PC-9 (cell line): ENCODE results near the gene SERPINB4. TPM values are rescaled to one million over a fixed set of nuclear protein-coding genes. Genes with fewer than 3 reads are reported as not detected.

Source experiments
- BruUV-seq: library from RNA; stranded (reverse); fragments of 400-500 nt; replicated peaks from 2 replicates; lab custom pipeline; 2021; lab: Mats Ljungman, UMichigan
- CTCF ChIA-PET: fragments of 300-600 bp; sonication (Branson Sonifier 250); formaldehyde crosslinking; loops from one replicate; lab custom pipeline; 2022; ENCODE audit warnings: antibody characterized with exemption; lab: Charles Lee
- POLR2A ChIA-PET: fragments of 300-600 bp; sonication (Branson Sonifier 250); formaldehyde crosslinking; loops from one replicate; lab custom pipeline; 2022; ENCODE audit warnings: antibody characterized with exemption; ENCODE audit not compliant: unreplicated experiment; lab: Charles Lee
- DNase-seq, 2 experiments: peaks; one replicate each; pipeline versions ENCODE4 v3.0.0 to v3.0.0-alpha.2; 2015 to 2022; ENCODE audit warnings: mixed read lengths in 1 of 2
- H2AFZ ChIP-seq: fragments of 200-600 bp; sonication (generic); 2 replicates; pipeline ENCODE4 v1.8.1; 2017; ENCODE audit warnings: antibody characterized with exemption
- H3F3A ChIP-seq: fragments of 200-600 bp; sonication (generic); 2 replicates; pipeline ENCODE4 v1.8.1; 2017; ENCODE audit warnings: antibody characterized with exemption, mild to moderate bottlenecking, low read depth; ENCODE audit not compliant: insufficient read depth
- H3K27ac ChIP-seq: fragments of 200-600 bp; sonication (generic); 2 replicates; pipeline ENCODE4 v1.6.1; 2016; ENCODE audit warnings: mixed run types
- H3K27me3 ChIP-seq: fragments of 200-600 bp; sonication (generic); 2 replicates; pipeline ENCODE4 v1.6.1; 2016; ENCODE audit warnings: low read depth, mixed run types; ENCODE audit not compliant: insufficient read depth
- H3K36me3 ChIP-seq: fragments of 200-600 bp; sonication (generic); 2 replicates; pipeline ENCODE4 v1.6.1; 2016; ENCODE audit warnings: low read depth, mixed run types
- H3K4me1 ChIP-seq: fragments of 200-600 bp; sonication (generic); replicated peaks from 2 replicates; pipeline ENCODE4 v1.6.1; 2016; ENCODE audit warnings: mixed run types; ENCODE audit not compliant: insufficient read depth
- H3K4me2 ChIP-seq: fragments of 200-600 bp; sonication (generic); 2 replicates; pipeline ENCODE4 v1.6.1; 2017; ENCODE audit warnings: mixed run types
- H3K4me3 ChIP-seq: fragments of 200-600 bp; sonication (generic); 2 replicates; pipeline ENCODE4 v1.6.1; 2016; ENCODE audit warnings: mixed run types
- H3K79me2 ChIP-seq: fragments of 200-600 bp; sonication (generic); 2 replicates; pipeline ENCODE4 v1.6.1; 2017; ENCODE audit warnings: low read depth, mixed run types
- H3K9me2 ChIP-seq: fragments of 200-600 bp; sonication (generic); 2 replicates; pipeline ENCODE4 v1.8.1; 2017; ENCODE audit warnings: mild to moderate bottlenecking; ENCODE audit not compliant: insufficient read depth
- H3K9me3 ChIP-seq: fragments of 200-600 bp; sonication (generic); 2 replicates; pipeline ENCODE4 v1.8.1; 2016; ENCODE audit warnings: low read depth; ENCODE audit not compliant: insufficient read depth
- H4K20me1 ChIP-seq: fragments of 200-600 bp; sonication (generic); 2 replicates; pipeline ENCODE4 v1.8.1; 2017; ENCODE audit not compliant: insufficient read depth
- CTCF ChIP-seq: fragments of 200-600 bp; sonication (generic); conservative IDR thresholded peaks from 2 replicates; pipeline ENCODE4 v1.6.1; 2017; ENCODE audit warnings: mixed run types, antibody characterized with exemption, mild to moderate bottlenecking, moderate library complexity
- EZH2 ChIP-seq: fragments of 200-600 bp; sonication (generic); IDR thresholded peaks from 2 replicates; pipeline ENCODE4 v1.8.0; 2017; ENCODE audit warnings: antibody characterized with exemption, low read depth
- intact Hi-C: fragments of 100-400 bp; cut with micrococcal nuclease; formaldehyde crosslinking; loops from one replicate; pipeline ENCODE4 v1.10.0; 2022; ENCODE audit not compliant: unreplicated experiment
- total RNA-seq: library from RNA; stranded (reverse); gene quantifications from 2 replicates; pipeline ENCODE4 v1.2.3, GENCODE V29; 2021

Gene SERPINB4
- total RNA-seq, 1 experiment from 2014 or later: not detected

GRCh38 chr18:63624863-63625262, 19.2 kb downstream of the SERPINB4 start:
- Histone ChIP-seq H4K20me1 (no peaks in the 10 kb centered on the region), H2AFZ (no peak overlapping the region), H3F3A (no peaks in the 10 kb centered on the region), H3K27ac (no peak overlapping the region), H3K9me3 (peaks cover 11% of the 10 kb centered on the region; the same call in 1 of the 2 replicates), H3K4me2 (no peak overlapping the region), H3K27me3 (no peaks in the 10 kb centered on the region), H3K79me2 (no peaks in the 10 kb centered on the region), H3K4me1 (no peaks in the 10 kb centered on the region), H3K9me2 (no peaks in the 10 kb centered on the region), H3K4me3 (no peak overlapping the region), H3K36me3 (no peaks in the 10 kb centered on the region)
- POLR2A ChIA-PET: no interaction called here
- BruUV-seq: no TSS peak
- intact Hi-C loops: no loop called here
- CTCF ChIA-PET: no interaction called here
- TF ChIP-seq EZH2 (no peak), CTCF (no peak)
- no peak for DNase-seq

- Histone ChIP-seq H3K79me2 (no peaks in the 10 kb centered on the region), H4K20me1 (no peaks in the 10 kb centered on the region), H3K4me2 (no peak overlapping the region), H3K4me3 (no peak overlapping the region), H2AFZ (no peak overlapping the region), H3K9me2 (no peaks in the 10 kb centered on the region), H3K9me3 (peaks cover 14% of the 10 kb centered on the region; the same call in 1 of the 2 replicates), H3F3A (no peaks in the 10 kb centered on the region), H3K27ac (no peak overlapping the region), H3K27me3 (no peaks in the 10 kb centered on the region), H3K36me3 (no peaks in the 10 kb centered on the region), H3K4me1 (no peaks in the 10 kb centered on the region)
- POLR2A ChIA-PET: interaction anchor here (0.7 kb wide), 1 partner anchor 375 kb away, joined by 3 read pairs; no protein-coding TSS in a partner anchor
- BruUV-seq: no TSS peak
- TF ChIP-seq CTCF (no peak), EZH2 (no peak)
- no peak for DNase-seq
- intact Hi-C loops: no loop called here
- CTCF ChIA-PET: no interaction called here
Measured at GRCh38 chr18:63619661-63620060, 24.4 kb downstream of the SERPINB4 start.

GRCh38 chr18:63617915-63618234, 26.2 kb downstream of the SERPINB4 start:
- ChIA-PET POLR2A (no interaction called here), CTCF (no interaction called here)
- DNase-seq: no peak
- no peak overlapping the region for H2AFZ ChIP-seq
- no peak overlapping the region for H3K4me2 ChIP-seq
- no peaks in the 10 kb centered on the region for H3K4me1 ChIP-seq
- no peaks in the 10 kb centered on the region for H4K20me1 ChIP-seq
- no peaks in the 10 kb centered on the region for H3K79me2 ChIP-seq
- H3K4me3 ChIP-seq: no peak overlapping the region
- H3K36me3 ChIP-seq: no peaks in the 10 kb centered on the region
- TF ChIP-seq CTCF: no peak
- no peak for TF ChIP-seq EZH2
- H3F3A ChIP-seq: no peaks in the 10 kb centered on the region
- intact Hi-C loops: no loop called here
- BruUV-seq: no TSS peak
- no peaks in the 10 kb centered on the region for H3K9me2 ChIP-seq
- H3K9me3 ChIP-seq: 0 out of 2 replicates have a peak, but pooled peaks cover 7% of the 10 kb centered on the region
- no peak overlapping the region for H3K27ac ChIP-seq
- no peaks in the 10 kb centered on the region for H3K27me3 ChIP-seq
